ENCODE results near the gene GGA2.

The GGA2 gene

DNA sequence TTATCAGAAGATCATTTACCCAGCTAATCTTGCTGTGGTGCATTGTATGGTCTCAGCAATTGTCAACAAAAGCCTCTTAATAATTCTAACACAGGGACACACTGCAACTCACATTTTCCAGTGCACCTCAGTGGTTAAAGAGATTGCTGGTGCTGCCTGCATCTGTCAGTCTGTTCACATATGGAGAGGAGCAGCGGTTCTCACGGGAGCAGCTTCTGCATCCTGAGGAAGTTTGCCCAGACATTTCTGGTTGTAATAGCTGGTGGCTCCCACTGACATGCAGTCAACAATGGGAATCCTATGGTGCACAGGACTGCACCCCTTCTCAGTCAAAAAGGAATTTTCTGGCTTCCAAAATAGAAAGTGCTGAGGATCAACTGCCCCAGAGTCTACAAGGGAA is 7.8 kb downstream of the GGA2 start:
- no peak for DNase-seq

DNA sequence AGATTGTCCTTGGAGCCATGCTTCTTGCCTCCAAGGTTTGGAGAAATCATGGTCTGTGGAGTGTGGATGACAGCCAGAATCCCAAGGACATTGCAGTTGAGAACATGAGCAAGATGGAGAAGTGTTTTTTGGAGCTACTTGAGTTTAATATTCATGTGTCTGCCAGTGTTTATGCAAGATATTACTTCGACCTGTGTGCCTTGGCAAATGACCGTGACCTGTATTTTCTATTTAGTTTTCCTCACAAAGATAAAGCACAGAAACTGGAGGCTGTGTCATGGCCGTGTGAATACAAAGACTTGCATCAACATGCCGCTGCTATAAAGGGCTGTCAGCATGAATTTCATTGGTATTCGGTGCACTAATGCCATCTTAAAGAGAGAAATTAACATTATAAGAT is 9.0 kb downstream of the GGA2 start:
- no peak for DNase-seq

GRCh38 chr16:23500862-23501225 is 9.4 kb downstream of the GGA2 start:
- no peak for DNase-seq

DNA sequence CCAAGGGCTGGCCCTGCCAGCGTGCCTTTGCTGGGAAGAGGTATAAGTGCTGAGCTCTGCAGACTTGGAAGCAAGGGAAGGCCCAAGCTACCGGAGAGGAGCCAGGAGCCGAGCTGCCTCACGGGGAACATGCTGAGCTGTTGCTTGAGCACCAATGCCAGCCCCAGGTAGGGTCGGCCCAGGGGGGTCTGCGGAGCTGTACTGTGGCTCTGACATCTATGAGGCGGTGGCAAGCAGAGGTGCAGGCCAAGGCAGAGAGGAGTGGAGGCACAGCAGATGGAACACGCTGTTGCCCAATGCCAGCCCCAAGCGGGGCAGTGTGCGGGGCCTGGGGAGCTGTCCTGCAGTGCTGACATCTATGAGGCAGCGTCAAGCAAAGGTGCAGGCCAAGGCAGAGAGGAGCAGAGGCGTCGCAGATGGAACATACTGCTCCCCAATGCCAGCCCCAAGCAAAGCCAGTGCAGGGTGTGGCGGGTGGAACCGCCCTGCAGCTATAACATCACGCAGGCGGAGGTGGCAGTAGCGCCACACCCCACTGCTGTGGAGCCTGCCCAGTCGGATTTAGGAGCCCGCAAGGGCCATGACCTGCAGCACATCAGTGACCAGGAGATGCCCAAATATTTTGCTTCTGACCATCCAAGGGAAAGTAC is 10.0 kb downstream of the GGA2 start:
- no peak for DNase-seq

- DNase-seq = no peak
Observed at GRCh38 chr16:23499801-23500200, 10.5 kb downstream of the GGA2 start.

DNA sequence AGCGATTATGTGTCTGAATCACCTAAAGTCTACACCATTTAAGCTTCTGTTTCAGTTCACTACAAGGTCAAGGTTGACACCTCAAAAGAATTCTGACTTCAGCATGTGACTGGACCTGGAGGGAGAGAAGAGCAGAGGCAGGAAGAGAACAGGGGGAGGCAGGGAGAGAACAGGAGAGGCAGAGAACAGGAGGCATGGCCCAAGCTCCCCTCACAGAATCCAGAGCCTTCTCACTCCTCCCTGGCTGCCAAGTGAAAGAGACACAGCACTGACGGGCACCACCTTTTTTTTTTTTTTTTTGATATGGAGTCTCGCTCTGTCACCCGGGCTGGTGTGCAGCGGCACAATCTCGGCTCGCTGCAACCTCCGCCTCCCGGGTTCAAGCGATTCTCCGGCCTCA is 11.4 kb downstream of the GGA2 start:
- DNase-seq = no peak

GRCh38 chr16:23497543-23497868 is 12.8 kb downstream of the GGA2 start:
- no peak for DNase-seq

GRCh38 chr16:23496821-23497542 is 13.3 kb downstream of the GGA2 start:
- no peak for DNase-seq

GRCh38 chr16:23495671-23496070 is 14.6 kb downstream of the GGA2 start:
- DNase-seq = no peak

DNA sequence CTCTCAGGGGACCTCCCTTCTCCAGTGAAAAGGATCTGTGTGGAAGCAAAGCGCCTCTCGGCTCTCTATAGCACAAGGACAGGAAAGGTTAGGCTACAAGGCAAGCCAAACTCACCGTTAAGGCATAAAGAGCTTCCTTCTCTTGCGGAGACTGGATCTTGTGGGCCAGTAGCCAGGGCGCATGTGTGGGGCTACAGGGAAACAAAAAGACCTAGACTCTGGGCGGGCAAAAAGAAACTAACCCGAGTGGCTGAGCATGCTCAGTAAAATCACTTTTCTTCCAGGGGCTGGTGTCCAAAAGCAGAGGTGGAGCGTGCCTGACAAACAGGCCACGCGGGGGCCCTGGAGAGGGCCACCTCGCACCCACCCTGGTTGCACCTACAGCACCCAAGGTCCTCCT is 16.1 kb downstream of the GGA2 start:
- no peak for DNase-seq

- no peak for DNase-seq
Observed at GRCh38 chr16:23491490-23492391, 18.6 kb downstream of the GGA2 start.

DNA sequence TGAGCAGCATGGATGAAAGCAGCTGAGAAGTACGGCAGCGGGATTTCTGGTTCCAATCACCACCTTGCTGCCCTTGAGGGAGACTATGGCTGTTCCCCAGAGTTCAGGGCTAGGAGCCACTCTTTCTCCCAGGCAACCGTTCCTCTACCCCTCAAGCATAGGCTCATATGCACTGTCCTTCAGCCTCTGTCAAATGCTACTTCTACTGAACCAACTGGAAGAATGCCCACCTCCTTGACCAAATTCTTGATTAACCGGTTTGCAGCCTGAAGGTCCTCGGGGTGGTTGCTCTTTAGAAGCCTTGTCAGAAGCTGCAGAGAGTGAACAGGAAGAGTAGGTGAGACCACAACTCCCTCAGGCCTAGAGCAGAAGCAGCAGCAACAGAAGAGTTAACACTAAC is 23.8 kb downstream of the GGA2 start:
- no peak for DNase-seq

DNA sequence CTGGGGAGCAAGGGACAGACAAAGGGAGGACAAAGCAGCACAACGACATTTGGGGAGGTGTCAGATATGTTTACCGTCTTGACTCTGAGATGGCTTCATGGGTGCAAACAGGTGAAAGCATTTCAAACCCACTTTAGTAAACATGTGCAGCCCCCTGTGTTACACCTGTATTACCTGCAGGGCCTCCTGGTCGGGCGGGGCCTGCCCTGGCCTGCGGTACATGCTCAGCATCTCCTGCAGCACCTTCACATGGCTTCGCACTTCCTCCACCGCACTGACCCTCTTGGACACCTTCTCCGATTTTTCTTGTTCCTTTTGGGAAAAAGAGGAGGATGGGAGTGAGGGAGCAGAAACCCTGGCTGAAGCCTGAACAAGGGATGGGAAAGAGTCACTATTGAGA is 24.5 kb downstream of the GGA2 start:
- no peak for DNase-seq

- no peak for DNase-seq
Observed at GRCh38 chr16:23485257-23485614, 25.1 kb downstream of the GGA2 start.

GRCh38 chr16:23484510-23485256 is 25.6 kb downstream of the GGA2 start:
- DNase-seq = no peak

DNA sequence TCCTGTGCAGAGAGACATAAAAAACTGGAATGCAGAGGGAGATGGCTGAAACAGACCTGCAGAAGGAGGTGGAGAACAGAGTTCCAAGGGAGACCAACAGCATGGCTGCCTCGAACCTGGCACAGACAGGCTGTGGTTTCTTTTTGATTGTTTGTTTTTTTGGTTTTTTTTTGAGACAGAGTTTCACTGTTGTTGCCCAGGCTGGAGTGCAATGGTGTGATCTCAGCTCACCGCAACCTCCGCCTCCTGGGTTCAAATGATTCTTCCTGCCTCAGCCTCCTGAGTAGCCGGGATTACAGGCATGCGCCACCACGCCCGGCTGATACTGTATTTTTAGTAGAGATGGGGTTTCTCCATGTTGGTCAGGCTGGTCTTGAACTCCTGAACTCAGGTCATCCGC is 26.8 kb downstream of the GGA2 start:
- peak; percentile 43 for DNase-seq

- peak; percentile 78 for DNase-seq
Observed at GRCh38 chr16:23482778-23483177, 27.5 kb downstream of the GGA2 start.

DNA sequence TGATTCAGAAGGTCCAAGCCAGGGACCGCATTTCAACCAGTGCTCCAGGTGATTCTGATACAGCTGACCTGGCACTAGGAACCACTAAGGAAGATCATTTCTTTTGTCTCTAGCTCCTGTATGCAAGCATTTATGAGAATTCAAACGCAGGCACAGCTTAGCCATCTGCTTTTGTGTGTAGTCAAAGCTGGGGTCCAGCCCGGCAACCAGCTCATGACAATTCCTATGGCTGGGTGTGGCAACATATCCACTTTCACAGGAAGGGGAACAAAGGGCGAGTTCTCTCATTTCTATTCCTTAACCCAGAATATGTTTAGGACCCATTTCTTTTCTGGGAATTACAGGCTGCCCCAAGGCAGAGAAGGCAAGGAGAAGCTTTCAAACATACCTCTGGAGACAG is 30.0 kb downstream of the GGA2 start:
- no peak for DNase-seq

DNA sequence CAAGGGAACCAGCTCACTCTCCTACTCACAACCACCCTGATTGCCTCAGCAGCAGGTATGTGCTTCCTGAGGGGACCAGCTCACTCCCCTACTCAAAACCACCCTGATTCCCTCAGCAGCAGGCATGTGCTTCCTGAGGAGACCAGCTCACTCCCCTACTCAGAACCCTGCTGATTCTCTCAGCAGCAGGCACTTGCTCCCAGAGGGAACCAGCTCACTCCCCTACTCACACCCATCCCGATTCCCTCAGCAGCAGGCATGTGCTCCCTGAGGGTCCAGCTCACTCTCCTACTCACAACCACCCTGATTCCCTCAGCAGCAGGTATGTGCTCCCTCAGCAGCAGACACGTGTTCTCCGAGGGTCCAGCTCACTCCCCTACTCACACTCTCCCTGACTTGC is 31.2 kb downstream of the GGA2 start:
- no peak for DNase-seq

DNA sequence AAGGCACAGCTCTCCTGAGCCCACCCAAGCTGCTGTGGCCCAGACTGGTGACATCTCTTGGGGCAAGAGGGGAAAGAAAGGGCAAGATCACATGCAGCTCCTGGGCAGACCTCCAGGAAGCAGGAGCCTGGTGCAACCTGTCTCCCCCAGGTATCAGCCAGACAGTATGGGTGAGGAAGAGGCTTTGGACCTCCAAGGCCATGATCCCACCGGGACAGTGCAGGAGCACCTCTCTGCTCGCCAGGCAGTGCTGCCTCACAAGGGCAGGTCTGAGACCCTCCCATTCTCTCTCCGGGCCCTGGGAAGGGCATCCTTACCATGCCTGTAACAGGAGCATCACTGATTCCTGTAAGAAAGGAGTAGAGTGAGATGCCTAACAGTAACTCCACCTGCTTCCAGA is 31.7 kb downstream of the GGA2 start:
- DNase-seq = no peak

DNA sequence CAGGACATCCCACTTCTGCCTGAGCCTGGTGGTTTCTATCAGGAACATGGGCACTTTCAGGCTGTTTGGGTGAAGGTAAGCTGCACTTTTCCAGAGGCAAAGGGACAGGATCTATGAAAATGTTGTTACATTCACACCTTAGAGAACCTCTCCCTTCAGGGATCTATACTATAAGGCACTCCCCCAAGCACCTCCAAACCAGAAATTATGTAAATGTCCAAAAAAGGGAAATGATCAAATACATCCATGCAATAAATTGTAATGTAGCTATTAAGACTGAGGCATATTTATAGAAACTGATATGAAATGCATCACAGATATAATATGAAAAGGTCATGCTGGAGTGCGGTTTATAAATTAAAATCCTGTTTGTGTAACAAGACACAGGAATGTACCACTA is 34.0 kb downstream of the GGA2 start:
- DNase-seq = no peak

- no peak for DNase-seq
Observed at GRCh38 chr16:23469814-23470213, 40.5 kb downstream of the GGA2 start.

- no peak for DNase-seq
Observed at GRCh38 chr16:23466162-23466885, 44.0 kb downstream of the GGA2 start.

Data from CD4-positive, alpha-beta T cell treated with Interleukin-10 for 1 hour (primary cell).